SK-N-MC (cell line): ENCODE measurements around the gene ACVR2B.

Experiments
- EZH2 ChIP-seq: fragments of 200-600 bp; sonication (generic); IDR thresholded peaks from one replicate; pipeline ENCODE4 v1.6.1; 2017; ENCODE audit warnings: antibody characterized with exemption
- FOXP2 ChIP-seq: optimal IDR thresholded peaks from 2 replicates; pipeline ENCODE3; 2011; ENCODE audit warnings: mild to moderate bottlenecking, moderate library complexity; ENCODE audit not compliant: insufficient read depth; ENCODE audit errors: extremely low read length, control extremely low read depth
- POLR2AphosphoS5 ChIP-seq: IDR thresholded peaks from 2 replicates; pipeline ENCODE4 v1.6.1; 2012; ENCODE audit warnings: mild to moderate bottlenecking, low read depth, low read length, borderline replicate concordance

DNA sequence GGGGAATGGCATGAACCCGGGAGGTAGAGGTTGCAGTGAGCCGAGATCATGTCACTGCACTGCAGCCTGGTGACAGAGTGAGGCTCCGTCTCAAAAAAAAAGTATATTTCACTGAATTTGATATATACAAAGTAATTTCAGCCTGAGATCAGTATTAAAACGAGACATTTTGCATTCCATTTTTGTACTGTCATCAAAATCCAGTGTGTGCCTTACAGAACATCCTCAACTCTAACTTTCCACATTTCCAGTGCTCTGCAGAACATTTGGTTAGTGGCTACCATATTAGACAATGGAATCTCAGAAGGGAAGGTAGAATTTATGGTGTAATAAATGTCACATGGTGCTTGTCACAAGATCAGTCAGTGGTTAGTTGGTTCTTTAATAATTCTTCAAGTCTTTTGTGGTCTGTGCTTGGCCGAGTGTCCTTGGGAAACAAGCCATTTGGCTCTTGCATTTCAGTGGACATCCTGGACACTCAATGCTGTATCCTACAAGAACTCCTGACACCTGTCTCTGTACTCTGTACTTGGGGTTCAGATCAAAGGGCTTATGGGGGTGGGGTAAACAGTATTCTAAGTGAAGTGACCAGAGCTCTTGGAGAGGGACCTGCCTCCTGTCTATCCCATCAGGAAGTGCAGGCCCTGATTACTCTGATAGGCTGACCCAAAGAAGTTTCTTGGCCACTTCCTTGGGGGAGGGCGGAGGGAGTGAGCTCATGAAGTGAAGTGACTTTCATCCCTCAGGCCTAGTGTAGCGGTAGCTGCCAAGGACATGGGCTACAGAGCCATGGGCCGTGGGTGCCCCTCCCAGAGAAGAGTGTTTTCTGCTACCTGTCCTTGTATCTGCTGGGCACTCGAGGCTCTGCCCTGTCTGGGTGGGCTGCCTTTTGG is 3.7 kb downstream of the ACVR2B start:
- TF ChIP-seq EZH2 (no peak), POLR2AphosphoS5 (no peak), FOXP2 (no peak)
